GM06990 (cell line): Measurements from ENCODE around the gene C19orf33.

Experiments used
- DNase-seq: peaks from one replicate; pipeline ENCODE4 v3.0.0-alpha.2; 2011; ENCODE audit not compliant: insufficient read length; ENCODE audit errors: extremely low read depth
- H3K27me3 ChIP-seq: replicated peaks from 2 replicates; pipeline ENCODE4 v1.6.0; 2011; ENCODE audit warnings: low read length; ENCODE audit not compliant: control insufficient read depth, insufficient read depth
- H3K36me3 ChIP-seq: 2 replicates; pipeline ENCODE4 v1.5.1; 2011; ENCODE audit warnings: low read length; ENCODE audit not compliant: control insufficient read depth, insufficient read depth
- H3K4me3 ChIP-seq: replicated peaks from 2 replicates; pipeline ENCODE4 v1.5.1; 2011; ENCODE audit warnings: low read depth, mild to moderate bottlenecking, control low read depth, low read length
- TF ChIP-seq, protein P1 (sequence below): IDR thresholded peaks from 2 replicates; pipeline ENCODE4 v1.5.1; 2011; ENCODE audit warnings: low read length, control low read depth, mild to moderate bottlenecking, inconsistent platforms; ENCODE audit not compliant: insufficient read depth, poor library complexity, severe bottlenecking

Gene C19orf33

GRCh38 chr19:38340927-38341326, 36.9 kb downstream of the C19orf33 start:
- DNase-seq, result no peak
- H3K27me3 ChIP-seq, result no peaks in the 10 kb centered on the region
- TF ChIP-seq, protein P1, sequence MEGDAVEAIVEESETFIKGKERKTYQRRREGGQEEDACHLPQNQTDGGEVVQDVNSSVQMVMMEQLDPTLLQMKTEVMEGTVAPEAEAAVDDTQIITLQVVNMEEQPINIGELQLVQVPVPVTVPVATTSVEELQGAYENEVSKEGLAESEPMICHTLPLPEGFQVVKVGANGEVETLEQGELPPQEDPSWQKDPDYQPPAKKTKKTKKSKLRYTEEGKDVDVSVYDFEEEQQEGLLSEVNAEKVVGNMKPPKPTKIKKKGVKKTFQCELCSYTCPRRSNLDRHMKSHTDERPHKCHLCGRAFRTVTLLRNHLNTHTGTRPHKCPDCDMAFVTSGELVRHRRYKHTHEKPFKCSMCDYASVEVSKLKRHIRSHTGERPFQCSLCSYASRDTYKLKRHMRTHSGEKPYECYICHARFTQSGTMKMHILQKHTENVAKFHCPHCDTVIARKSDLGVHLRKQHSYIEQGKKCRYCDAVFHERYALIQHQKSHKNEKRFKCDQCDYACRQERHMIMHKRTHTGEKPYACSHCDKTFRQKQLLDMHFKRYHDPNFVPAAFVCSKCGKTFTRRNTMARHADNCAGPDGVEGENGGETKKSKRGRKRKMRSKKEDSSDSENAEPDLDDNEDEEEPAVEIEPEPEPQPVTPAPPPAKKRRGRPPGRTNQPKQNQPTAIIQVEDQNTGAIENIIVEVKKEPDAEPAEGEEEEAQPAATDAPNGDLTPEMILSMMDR, result no peak
- no peaks in the 10 kb centered on the region for H3K36me3 ChIP-seq
- no peak overlapping the region for H3K4me3 ChIP-seq

GRCh38 chr19:38346837-38347236, 42.8 kb downstream of the C19orf33 start:
- TF ChIP-seq, protein P1, result no peak
- no peak for DNase-seq
- Histone ChIP-seq H3K4me3 (no peak overlapping the region), H3K27me3 (no peaks in the 10 kb centered on the region), H3K36me3 (no peaks in the 10 kb centered on the region)

DNA sequence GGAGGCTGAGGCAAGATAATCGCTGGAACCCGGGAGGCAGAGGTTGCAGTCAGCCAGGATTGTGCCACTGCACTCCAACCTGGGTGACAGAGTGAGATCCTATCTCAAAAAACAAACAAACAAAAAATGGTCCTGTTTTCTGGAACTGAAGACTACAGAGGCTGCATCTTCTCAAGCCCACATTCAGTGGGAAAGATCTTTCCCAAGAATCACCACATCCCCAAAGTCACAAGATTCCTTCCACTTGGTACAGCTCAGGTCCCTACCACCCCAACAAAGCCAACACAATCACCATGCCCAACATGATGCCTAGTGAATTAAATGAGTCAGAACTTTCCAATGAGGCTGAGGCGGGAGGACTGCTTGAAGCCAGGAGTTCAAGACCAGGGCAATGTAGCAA, 46.8 kb downstream of the C19orf33 start:
- no peak overlapping the region for H3K4me3 ChIP-seq
- TF ChIP-seq, protein P1, result no peak
- DNase-seq, result no peak
- H3K27me3 ChIP-seq, result no peaks in the 10 kb centered on the region; the same call in 1 of the 2 replicates
- no peaks in the 10 kb centered on the region for H3K36me3 ChIP-seq

DNA sequence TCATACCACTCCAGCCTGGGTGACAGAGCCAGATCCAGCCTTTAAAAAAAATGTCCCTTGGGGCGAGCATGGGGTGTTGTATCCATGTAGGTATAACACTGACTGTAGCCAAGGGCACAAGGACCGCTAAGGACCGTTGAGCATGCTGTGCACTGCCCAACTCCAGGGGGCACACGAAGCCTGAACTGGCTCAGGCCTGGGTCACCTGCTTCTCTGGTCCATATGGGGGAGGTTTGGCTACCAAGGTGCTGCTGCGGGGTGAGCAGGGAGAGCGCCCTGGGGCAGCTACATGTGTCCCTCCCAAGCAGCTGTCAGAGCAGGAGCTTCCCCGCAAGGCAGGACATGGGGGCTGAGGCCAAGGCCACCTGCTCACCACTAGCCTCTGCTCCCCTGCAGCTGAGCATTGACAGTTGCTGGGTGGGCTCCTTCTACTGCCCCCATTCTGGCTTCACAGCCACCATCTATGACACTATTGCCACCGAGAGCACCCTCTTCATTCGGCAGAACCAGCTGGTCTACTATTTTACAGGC, 47.9 kb downstream of the C19orf33 start:
- no peaks in the 10 kb centered on the region; the same call in 1 of the 2 replicates for H3K27me3 ChIP-seq
- TF ChIP-seq, protein P1, result no peak
- H3K36me3 ChIP-seq, result no peaks in the 10 kb centered on the region
- DNase-seq, result no peak
- no peak overlapping the region for H3K4me3 ChIP-seq

DNA sequence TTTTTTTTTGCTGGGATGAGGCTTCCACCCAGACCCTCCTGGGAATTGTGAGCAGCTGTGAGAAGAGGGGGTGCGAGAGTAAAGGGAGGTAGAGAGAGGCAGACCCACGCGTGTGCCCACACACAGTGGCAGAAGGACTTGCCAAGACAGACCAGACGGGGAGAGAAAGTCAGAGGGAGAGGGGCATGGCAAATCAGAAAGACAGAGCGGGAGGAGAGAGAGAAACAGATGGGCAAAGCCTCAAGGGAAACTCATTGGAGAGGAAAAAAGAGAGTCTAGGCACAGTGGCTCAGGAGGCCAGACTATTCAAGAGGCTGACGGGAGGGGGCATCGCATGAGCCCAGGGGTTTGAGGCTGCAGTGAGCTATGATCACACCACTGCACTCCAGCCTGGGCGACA, 48.6 kb downstream of the C19orf33 start:
- no peaks in the 10 kb centered on the region; the same call in 1 of the 2 replicates for H3K27me3 ChIP-seq
- no peak for DNase-seq
- TF ChIP-seq, protein P1, result no peak
- H3K36me3 ChIP-seq, result no peaks in the 10 kb centered on the region
- H3K4me3 ChIP-seq, result no peak overlapping the region
